Stimulated activated naive CD4-positive, alpha-beta T cell treated with Interleukin-2 at 50 U/mL for 16 hours (primary cell): ENCODE results near the gene LRBA.

ENCODE experiments used
- DNase-seq: peaks from one replicate; lab custom pipeline; 2025; lab: John Stamatoyannopoulos, UW

Gene LRBA

GRCh38 chr4:150363721-150364688 lies 651.1 kb downstream of the LRBA start:
- no peak for DNase-seq

- no peak for DNase-seq
Observed at GRCh38 chr4:150358691-150359090, 656.4 kb downstream of the LRBA start.

GRCh38 chr4:150357829-150358228 lies 657.3 kb downstream of the LRBA start:
- no peak for DNase-seq

- no peak for DNase-seq
Observed at GRCh38 chr4:150355858-150356455, 659.1 kb downstream of the LRBA start.

GRCh38 chr4:150355418-150355817 lies 659.7 kb downstream of the LRBA start:
- no peak for DNase-seq

- DNase-seq, result no peak
Observed at GRCh38 chr4:150354214-150354796, 660.8 kb downstream of the LRBA start.

- no peak for DNase-seq
Observed at GRCh38 chr4:150348079-150348478, 667.0 kb downstream of the LRBA start.

GRCh38 chr4:150345207-150345744 lies 669.8 kb downstream of the LRBA start:
- DNase-seq, result no peak

- DNase-seq, result no peak
Observed at GRCh38 chr4:150343796-150344195, 671.3 kb downstream of the LRBA start.

GRCh38 chr4:150342945-150343344 lies 672.1 kb downstream of the LRBA start:
- DNase-seq, result no peak

GRCh38 chr4:150337734-150338133 lies 677.4 kb downstream of the LRBA start:
- no peak for DNase-seq

- no peak for DNase-seq
Observed at GRCh38 chr4:150336676-150337412, 678.2 kb downstream of the LRBA start.

- DNase-seq, result no peak
Observed at GRCh38 chr4:150332961-150333360, 682.1 kb downstream of the LRBA start.

GRCh38 chr4:150332086-150332485 lies 683.0 kb downstream of the LRBA start:
- no peak for DNase-seq

- no peak for DNase-seq
Observed at GRCh38 chr4:150329373-150329772, 685.7 kb downstream of the LRBA start.

GRCh38 chr4:150328496-150328895 lies 686.6 kb downstream of the LRBA start:
- no peak for DNase-seq

GRCh38 chr4:150327262-150327780 lies 687.8 kb downstream of the LRBA start:
- no peak for DNase-seq

- no peak for DNase-seq
Observed at GRCh38 chr4:150325872-150326271, 689.2 kb downstream of the LRBA start.

- no peak for DNase-seq
Observed at GRCh38 chr4:150323406-150324325, 691.4 kb downstream of the LRBA start.

GRCh38 chr4:150322646-150323045 lies 692.4 kb downstream of the LRBA start:
- DNase-seq, result no peak

GRCh38 chr4:150321113-150321512 lies 694.0 kb downstream of the LRBA start:
- DNase-seq, result no peak
